ENCODE measurements around the gene ADK.

DNA sequence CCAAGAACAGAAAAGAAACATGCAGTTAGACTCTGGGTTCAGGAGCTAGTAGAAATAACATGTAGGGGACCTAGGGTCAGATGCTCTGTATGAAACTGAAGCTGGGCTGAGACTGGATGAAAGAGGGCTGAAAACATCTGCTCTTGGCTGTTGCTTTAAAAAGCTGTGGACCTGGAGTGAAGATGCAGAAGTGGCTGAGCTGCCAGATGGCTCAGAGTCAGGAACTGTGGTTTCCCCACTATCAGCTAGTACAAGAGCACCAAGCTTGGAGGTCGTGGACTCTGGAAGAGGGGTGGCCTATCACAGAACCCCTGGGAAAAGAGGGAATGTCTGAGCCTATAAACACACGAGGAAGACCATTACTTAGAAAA, 5.9 kb downstream of the ADK start:
- no peak for TF ChIP-seq EZH2 (IDR thresholded peaks at IDR 0.05; ENCODE audit: insufficient read depth, low read length)
- TF ChIP-seq, protein P1, sequence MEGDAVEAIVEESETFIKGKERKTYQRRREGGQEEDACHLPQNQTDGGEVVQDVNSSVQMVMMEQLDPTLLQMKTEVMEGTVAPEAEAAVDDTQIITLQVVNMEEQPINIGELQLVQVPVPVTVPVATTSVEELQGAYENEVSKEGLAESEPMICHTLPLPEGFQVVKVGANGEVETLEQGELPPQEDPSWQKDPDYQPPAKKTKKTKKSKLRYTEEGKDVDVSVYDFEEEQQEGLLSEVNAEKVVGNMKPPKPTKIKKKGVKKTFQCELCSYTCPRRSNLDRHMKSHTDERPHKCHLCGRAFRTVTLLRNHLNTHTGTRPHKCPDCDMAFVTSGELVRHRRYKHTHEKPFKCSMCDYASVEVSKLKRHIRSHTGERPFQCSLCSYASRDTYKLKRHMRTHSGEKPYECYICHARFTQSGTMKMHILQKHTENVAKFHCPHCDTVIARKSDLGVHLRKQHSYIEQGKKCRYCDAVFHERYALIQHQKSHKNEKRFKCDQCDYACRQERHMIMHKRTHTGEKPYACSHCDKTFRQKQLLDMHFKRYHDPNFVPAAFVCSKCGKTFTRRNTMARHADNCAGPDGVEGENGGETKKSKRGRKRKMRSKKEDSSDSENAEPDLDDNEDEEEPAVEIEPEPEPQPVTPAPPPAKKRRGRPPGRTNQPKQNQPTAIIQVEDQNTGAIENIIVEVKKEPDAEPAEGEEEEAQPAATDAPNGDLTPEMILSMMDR (IDR thresholded peaks at IDR 0.05; ENCODE audit: insufficient read depth, low read depth, low read length), result no peak
